Tongue (tissue), 2 donors: ENCODE results near the gene TMEM229A. TPM values are rescaled to one million over a fixed set of nuclear protein-coding genes. Genes with fewer than 3 reads are reported as not detected.
"Not testable (repeated sequence)": the region's sequence is repeated elsewhere in the genome, so short reads cannot be mapped to it uniquely, and the experiment has no call there.

Source experiments
- DNase-seq: peaks from one replicate; pipeline ENCODE4 v3.0.0-alpha.2; 2015
- total RNA-seq: library from RNA; depleted of rRNA; stranded (reverse); fragments of >200 nt; gene quantifications from one replicate; pipeline ENCODE4 v1.2.3, GENCODE V29; 2014

The TMEM229A gene
- total RNA-seq = not detected

GRCh38 chr7:124032369-124033094 is at the start of gene TMEM229A:
TSS of gene TMEM229A (minus strand) at chr7:124033067. CDS start at chr7:124033003, 64 bp downstream.
- DNase-seq = peak; percentile 65

- DNase-seq = not testable (repeated sequence)
Measured at GRCh38 chr7:124082234-124082633, 49.4 kb upstream of the TMEM229A start.

GRCh38 chr7:124077546-124077945 is 44.7 kb upstream of the TMEM229A start:
- no peak for DNase-seq

- no peak for DNase-seq
Measured at GRCh38 chr7:124076841-124077240, 44.0 kb upstream of the TMEM229A start.

GRCh38 chr7:124074007-124074406 is 41.1 kb upstream of the TMEM229A start:
- no peak for DNase-seq

- DNase-seq = no peak
Measured at GRCh38 chr7:124073310-124073645, 40.4 kb upstream of the TMEM229A start.

- no peak for DNase-seq
Measured at GRCh38 chr7:124072603-124073309, 39.9 kb upstream of the TMEM229A start.

GRCh38 chr7:124071843-124072242 is 39.0 kb upstream of the TMEM229A start:
- no peak for DNase-seq

- DNase-seq = no peak
Measured at GRCh38 chr7:124062171-124062570, 29.3 kb upstream of the TMEM229A start.

GRCh38 chr7:124060528-124060927 is 27.7 kb upstream of the TMEM229A start:
- DNase-seq = no peak

GRCh38 chr7:124059375-124059774 is 26.5 kb upstream of the TMEM229A start:
- DNase-seq = no peak

- no peak for DNase-seq
Measured at GRCh38 chr7:124058515-124058914, 25.6 kb upstream of the TMEM229A start.

- no peak for DNase-seq
Measured at GRCh38 chr7:124057872-124058271, 25.0 kb upstream of the TMEM229A start.

GRCh38 chr7:124056234-124056633 is 23.4 kb upstream of the TMEM229A start:
- no peak for DNase-seq

GRCh38 chr7:124051681-124052377 is 19.0 kb upstream of the TMEM229A start:
- DNase-seq = no peak

- DNase-seq = no peak
Measured at GRCh38 chr7:124042826-124043225, 10.0 kb upstream of the TMEM229A start.

GRCh38 chr7:124041439-124041838 is 8.6 kb upstream of the TMEM229A start:
- no peak for DNase-seq

- DNase-seq = not testable (repeated sequence)
Measured at GRCh38 chr7:124037902-124038301, 5.0 kb upstream of the TMEM229A start.

- no peak for DNase-seq
Measured at GRCh38 chr7:124035706-124036105, 2.8 kb upstream of the TMEM229A start.

GRCh38 chr7:124034754-124035100 is 1.9 kb upstream of the TMEM229A start:
- DNase-seq = no peak

GRCh38 chr7:124033807-124034753 is 1.2 kb upstream of the TMEM229A start:
- no peak for DNase-seq
